IPS-18a (cell line): ENCODE data around the gene DIPK1C.

Source experiments
- H3K27ac ChIP-seq: one replicate; pipeline ENCODE4 v1.5.1; 2013; ENCODE audit warnings: low read length
- H3K27me3 ChIP-seq: one replicate; pipeline ENCODE4 v1.6.1; 2013; ENCODE audit warnings: mild to moderate bottlenecking, low read length; ENCODE audit not compliant: control insufficient read depth, insufficient read depth
- H3K36me3 ChIP-seq: one replicate; pipeline ENCODE4 v1.6.1; 2013; ENCODE audit warnings: low read depth, low read length; ENCODE audit not compliant: control insufficient read depth
- H3K4me1 ChIP-seq: one replicate; pipeline ENCODE4 v1.6.1; 2013; ENCODE audit warnings: low read depth, low read length; ENCODE audit not compliant: control insufficient read depth
- H3K4me3 ChIP-seq: one replicate; pipeline ENCODE4 v1.5.1; 2013; ENCODE audit warnings: low read length
- H3K9ac ChIP-seq: one replicate; pipeline ENCODE4 v1.6.1; 2013; ENCODE audit warnings: mild to moderate bottlenecking, low read length, moderate library complexity
- H3K9me3 ChIP-seq: one replicate; pipeline ENCODE4 v1.6.1; 2013; ENCODE audit warnings: low read depth, low read length; ENCODE audit not compliant: control insufficient read depth

The DIPK1C gene

DNA sequence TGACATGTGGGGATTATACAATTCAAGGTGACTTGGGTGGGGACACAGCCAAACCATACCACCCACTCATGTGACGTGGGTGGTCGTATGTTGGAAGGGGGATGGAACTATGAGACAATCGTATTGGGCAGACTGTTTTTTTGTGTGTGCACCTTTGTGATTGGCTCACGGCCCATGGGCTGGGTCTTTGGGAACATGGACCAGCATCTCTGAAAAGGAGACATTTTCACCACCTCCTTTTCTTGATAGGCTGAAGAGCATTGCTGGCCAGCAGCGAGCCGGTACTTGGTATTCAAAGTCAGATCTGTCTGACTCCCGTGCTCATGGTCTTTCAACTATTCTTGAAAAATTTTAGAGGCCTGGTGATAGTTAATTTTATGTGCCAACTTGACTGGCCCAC is 62.1 kb downstream of the DIPK1C start:
- H3K4me3 ChIP-seq: no peak overlapping the region
- no peak overlapping the region for H3K27ac ChIP-seq
- H3K4me1 ChIP-seq: no peaks in the 10 kb centered on the region
- H3K36me3 ChIP-seq: no peaks in the 10 kb centered on the region
- H3K9me3 ChIP-seq: no peaks in the 10 kb centered on the region
- H3K9ac ChIP-seq: no peak overlapping the region
- H3K27me3 ChIP-seq: no peaks in the 10 kb centered on the region

DNA sequence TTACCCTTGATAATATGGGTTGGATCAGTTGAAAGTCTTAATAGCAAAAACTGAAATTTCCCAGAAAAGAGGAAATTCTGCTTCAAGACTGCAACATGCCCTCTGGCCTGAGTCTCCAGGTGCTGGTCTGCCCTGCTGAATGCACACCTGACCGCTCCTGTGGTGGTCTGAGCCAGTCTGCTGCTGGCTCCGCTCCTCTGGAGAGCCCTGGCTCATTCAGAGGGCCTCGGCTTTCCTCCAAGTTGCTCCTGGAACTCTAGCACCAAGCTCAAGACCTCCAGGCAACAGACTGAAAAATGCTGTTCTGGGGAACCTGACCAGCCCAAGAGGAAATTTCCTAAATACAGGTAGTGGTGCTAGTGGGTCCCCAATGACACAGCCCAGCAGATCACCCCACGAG is 64.8 kb downstream of the DIPK1C start:
- no peak overlapping the region for H3K9ac ChIP-seq
- H3K4me3 ChIP-seq: no peak overlapping the region
- no peaks in the 10 kb centered on the region for H3K9me3 ChIP-seq
- no peaks in the 10 kb centered on the region for H3K4me1 ChIP-seq
- no peak overlapping the region for H3K27ac ChIP-seq
- no peaks in the 10 kb centered on the region for H3K36me3 ChIP-seq
- H3K27me3 ChIP-seq: no peaks in the 10 kb centered on the region

DNA sequence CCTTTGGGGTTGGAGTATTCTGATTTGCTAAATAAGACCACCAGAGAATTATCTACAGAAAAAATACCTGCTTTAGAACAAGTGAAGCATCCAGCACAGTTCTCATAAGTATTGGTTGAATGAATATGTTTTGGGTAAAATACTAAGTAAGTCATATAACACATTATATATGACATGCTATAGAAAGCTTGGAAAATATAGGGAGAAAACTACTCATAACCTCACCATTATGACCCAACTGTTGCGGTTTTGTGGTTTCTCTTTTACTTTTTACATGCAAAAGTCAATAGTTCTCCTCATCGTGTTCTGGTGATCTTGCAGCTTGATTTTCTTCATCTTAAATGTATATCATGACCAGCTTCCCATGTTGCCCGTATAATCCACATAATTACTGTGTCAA is 66.2 kb downstream of the DIPK1C start:
- no peak overlapping the region for H3K4me3 ChIP-seq
- no peaks in the 10 kb centered on the region for H3K4me1 ChIP-seq
- no peak overlapping the region for H3K9ac ChIP-seq
- H3K27me3 ChIP-seq: no peaks in the 10 kb centered on the region
- no peaks in the 10 kb centered on the region for H3K36me3 ChIP-seq
- H3K9me3 ChIP-seq: no peaks in the 10 kb centered on the region
- no peak overlapping the region for H3K27ac ChIP-seq

DNA sequence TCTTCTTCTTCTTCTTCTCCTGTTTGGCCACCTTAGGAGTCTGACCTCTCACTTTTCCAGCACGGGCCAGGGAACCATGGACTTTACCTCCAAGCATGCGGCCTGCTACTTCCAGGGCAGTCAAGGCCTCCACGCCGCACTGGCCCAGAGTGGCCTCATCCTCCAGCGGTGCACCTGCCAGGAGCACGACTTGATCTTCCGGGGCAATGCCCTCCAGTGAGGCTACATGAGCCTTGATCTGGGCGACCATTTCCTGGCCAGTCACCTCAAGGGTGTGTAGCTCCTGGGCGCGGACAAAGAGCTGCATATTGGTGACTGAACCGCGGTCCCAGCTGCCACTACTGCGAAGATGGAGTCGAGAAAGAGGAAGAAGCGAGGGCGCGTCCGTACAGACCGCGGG is 67.1 kb downstream of the DIPK1C start:
- no peak overlapping the region for H3K9ac ChIP-seq
- no peaks in the 10 kb centered on the region for H3K4me1 ChIP-seq
- no peaks in the 10 kb centered on the region for H3K27me3 ChIP-seq
- H3K36me3 ChIP-seq: no peaks in the 10 kb centered on the region
- no peak overlapping the region for H3K27ac ChIP-seq
- no peak overlapping the region for H3K4me3 ChIP-seq
- H3K9me3 ChIP-seq: no peaks in the 10 kb centered on the region

- no peak overlapping the region for H3K4me3 ChIP-seq
- H3K9me3 ChIP-seq: no peaks in the 10 kb centered on the region
- no peaks in the 10 kb centered on the region for H3K4me1 ChIP-seq
- no peaks in the 10 kb centered on the region for H3K36me3 ChIP-seq
- no peak overlapping the region for H3K9ac ChIP-seq
- H3K27me3 ChIP-seq: no peaks in the 10 kb centered on the region
- H3K27ac ChIP-seq: no peak overlapping the region
Observed at GRCh38 chr18:74389171-74389927, 67.8 kb downstream of the DIPK1C start.

- Histone ChIP-seq H3K4me3 (no peak overlapping the region), H3K9ac (no peak overlapping the region), H3K36me3 (no peaks in the 10 kb centered on the region), H3K27me3 (no peaks in the 10 kb centered on the region), H3K9me3 (no peaks in the 10 kb centered on the region), H3K4me1 (peaks cover 6% of the 10 kb centered on the region), H3K27ac (no peak overlapping the region)
Observed at GRCh38 chr18:74388227-74388626, 68.9 kb downstream of the DIPK1C start.

DNA sequence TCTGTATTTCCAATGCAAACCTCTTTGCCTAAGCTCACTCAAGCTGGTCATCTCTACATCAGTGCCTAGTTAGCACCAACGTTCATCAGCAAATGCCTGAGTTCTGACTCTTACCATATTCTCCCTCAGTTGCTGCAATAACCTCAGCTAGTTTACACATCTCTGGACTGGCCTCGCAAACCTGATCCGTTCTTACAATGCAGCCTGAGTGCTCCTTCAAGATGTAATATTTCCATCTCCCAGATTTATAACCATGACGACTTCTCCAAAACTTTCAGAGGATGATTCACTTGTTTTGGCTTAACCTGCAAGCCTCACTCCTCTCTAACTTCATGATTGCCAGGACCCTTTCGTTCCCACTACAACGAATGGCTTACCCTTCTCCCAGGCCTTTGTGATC is 69.7 kb downstream of the DIPK1C start:
- Histone ChIP-seq H3K36me3 (no peaks in the 10 kb centered on the region), H3K4me3 (no peak overlapping the region), H3K4me1 (peaks cover 6% of the 10 kb centered on the region)

More for the DNA sequence above, 69.7 kb downstream of the DIPK1C start:
- H3K9me3 ChIP-seq: no peaks in the 10 kb centered on the region
- no peak overlapping the region for H3K27ac ChIP-seq
- no peaks in the 10 kb centered on the region for H3K27me3 ChIP-seq
- no peak overlapping the region for H3K9ac ChIP-seq
